ENCODE data around the gene SPDYE6. TPM values are rescaled to one million over a fixed set of nuclear protein-coding genes. Genes with fewer than 3 reads are reported as not detected.

The SPDYE6 gene
- total and polyA plus RNA-seq, 4 donors: 2.4 TPM; not detected in 3

DNA sequence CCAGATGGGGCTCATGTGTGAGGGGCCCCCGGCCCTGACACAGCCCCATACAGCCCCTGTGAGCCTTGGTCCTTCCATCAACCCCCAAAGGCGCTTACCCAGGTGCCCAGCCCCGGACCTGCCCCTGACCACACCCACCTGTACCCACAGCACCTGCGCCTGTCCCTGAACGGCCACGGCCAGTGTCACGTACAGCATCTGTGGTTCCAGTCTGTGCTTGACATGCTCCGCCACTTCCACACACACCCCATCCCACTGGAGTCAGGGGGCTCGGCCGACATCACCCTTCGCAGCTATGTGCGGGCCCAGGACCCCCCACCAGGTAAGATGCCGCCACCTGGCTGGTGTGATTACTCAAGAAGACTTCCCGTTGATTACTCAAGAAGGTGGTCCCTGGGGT lies 36.1 kb downstream of the SPDYE6 start:
- Histone ChIP-seq H3K9me3 (ENCODE audit: control insufficient read depth in 4 of 4, low read length in 3 of 4) (no peaks in the 10 kb centered on the region), H3K4me3 (ENCODE audit: low read depth in 1 of 3, low read length in 3 of 3) (no peak overlapping the region), H3K9ac (ENCODE audit: low read depth in 1 of 2, low read length in 2 of 2) (no peak overlapping the region), H3K27ac (ENCODE audit: low read depth in 1 of 2, low read length in 2 of 2) (no peak overlapping the region), H3K4me1 (ENCODE audit: control insufficient read depth in 4 of 4, insufficient read depth in 4 of 4, low read length in 3 of 4) (no peaks in the 10 kb centered on the region), H3K36me3 (ENCODE audit: control insufficient read depth in 4 of 4, insufficient read depth in 3 of 4, low read depth in 1 of 4, low read length in 3 of 4) (no peaks in the 10 kb centered on the region), H3K27me3 (ENCODE audit: control insufficient read depth in 4 of 4, insufficient read depth in 4 of 4, low read length in 3 of 4) (no peaks in the 10 kb centered on the region)
- WGBS: 94% methylated on average over 14 of the region's 14 CpGs
- TF ChIP-seq, protein P1, sequence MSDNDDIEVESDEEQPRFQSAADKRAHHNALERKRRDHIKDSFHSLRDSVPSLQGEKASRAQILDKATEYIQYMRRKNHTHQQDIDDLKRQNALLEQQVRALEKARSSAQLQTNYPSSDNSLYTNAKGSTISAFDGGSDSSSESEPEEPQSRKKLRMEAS (IDR thresholded peaks at IDR 0.05): no peak
- no peak for TF ChIP-seq RAD21 (IDR thresholded peaks at IDR 0.05)
- no peak for TF ChIP-seq JUND (IDR thresholded peaks at IDR 0.05)
- TF ChIP-seq HNF4A (conservative IDR thresholded peaks at IDR 0.05): no peak
- TF ChIP-seq FOXA1 (IDR thresholded peaks at IDR 0.05): no peak
- TF ChIP-seq SP1 (IDR thresholded peaks at IDR 0.05): no peak
- TF ChIP-seq YY1 (IDR thresholded peaks at IDR 0.05): no peak
- TF ChIP-seq, protein P2, sequence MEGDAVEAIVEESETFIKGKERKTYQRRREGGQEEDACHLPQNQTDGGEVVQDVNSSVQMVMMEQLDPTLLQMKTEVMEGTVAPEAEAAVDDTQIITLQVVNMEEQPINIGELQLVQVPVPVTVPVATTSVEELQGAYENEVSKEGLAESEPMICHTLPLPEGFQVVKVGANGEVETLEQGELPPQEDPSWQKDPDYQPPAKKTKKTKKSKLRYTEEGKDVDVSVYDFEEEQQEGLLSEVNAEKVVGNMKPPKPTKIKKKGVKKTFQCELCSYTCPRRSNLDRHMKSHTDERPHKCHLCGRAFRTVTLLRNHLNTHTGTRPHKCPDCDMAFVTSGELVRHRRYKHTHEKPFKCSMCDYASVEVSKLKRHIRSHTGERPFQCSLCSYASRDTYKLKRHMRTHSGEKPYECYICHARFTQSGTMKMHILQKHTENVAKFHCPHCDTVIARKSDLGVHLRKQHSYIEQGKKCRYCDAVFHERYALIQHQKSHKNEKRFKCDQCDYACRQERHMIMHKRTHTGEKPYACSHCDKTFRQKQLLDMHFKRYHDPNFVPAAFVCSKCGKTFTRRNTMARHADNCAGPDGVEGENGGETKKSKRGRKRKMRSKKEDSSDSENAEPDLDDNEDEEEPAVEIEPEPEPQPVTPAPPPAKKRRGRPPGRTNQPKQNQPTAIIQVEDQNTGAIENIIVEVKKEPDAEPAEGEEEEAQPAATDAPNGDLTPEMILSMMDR (IDR thresholded peaks at IDR 0.05; ENCODE audit: low read depth, low read length, missing input control): no peak
- no peak for TF ChIP-seq RXRA (IDR thresholded peaks at IDR 0.05)
- TF ChIP-seq, protein P3, sequence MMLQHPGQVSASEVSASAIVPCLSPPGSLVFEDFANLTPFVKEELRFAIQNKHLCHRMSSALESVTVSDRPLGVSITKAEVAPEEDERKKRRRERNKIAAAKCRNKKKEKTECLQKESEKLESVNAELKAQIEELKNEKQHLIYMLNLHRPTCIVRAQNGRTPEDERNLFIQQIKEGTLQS (IDR thresholded peaks at IDR 0.05): no peak
- TF ChIP-seq TAF1 (conservative IDR thresholded peaks at IDR 0.05): no peak
- no peak for TF ChIP-seq HNF4G (IDR thresholded peaks at IDR 0.05)
- no peak for TF ChIP-seq FOXA2 (IDR thresholded peaks at IDR 0.05)
- no peak for TF ChIP-seq GABPA (IDR thresholded peaks at IDR 0.05 in 1 of 2, conservative IDR thresholded peaks at IDR 0.05 in 1 of 2)
- TF ChIP-seq EGR1 (IDR thresholded peaks at IDR 0.05; ENCODE audit: low read depth in 2 of 2): no peak
- no peak for TF ChIP-seq NR2F2 (IDR thresholded peaks at IDR 0.05)
- TF ChIP-seq, protein P4, sequence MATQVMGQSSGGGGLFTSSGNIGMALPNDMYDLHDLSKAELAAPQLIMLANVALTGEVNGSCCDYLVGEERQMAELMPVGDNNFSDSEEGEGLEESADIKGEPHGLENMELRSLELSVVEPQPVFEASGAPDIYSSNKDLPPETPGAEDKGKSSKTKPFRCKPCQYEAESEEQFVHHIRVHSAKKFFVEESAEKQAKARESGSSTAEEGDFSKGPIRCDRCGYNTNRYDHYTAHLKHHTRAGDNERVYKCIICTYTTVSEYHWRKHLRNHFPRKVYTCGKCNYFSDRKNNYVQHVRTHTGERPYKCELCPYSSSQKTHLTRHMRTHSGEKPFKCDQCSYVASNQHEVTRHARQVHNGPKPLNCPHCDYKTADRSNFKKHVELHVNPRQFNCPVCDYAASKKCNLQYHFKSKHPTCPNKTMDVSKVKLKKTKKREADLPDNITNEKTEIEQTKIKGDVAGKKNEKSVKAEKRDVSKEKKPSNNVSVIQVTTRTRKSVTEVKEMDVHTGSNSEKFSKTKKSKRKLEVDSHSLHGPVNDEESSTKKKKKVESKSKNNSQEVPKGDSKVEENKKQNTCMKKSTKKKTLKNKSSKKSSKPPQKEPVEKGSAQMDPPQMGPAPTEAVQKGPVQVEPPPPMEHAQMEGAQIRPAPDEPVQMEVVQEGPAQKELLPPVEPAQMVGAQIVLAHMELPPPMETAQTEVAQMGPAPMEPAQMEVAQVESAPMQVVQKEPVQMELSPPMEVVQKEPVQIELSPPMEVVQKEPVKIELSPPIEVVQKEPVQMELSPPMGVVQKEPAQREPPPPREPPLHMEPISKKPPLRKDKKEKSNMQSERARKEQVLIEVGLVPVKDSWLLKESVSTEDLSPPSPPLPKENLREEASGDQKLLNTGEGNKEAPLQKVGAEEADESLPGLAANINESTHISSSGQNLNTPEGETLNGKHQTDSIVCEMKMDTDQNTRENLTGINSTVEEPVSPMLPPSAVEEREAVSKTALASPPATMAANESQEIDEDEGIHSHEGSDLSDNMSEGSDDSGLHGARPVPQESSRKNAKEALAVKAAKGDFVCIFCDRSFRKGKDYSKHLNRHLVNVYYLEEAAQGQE (IDR thresholded peaks at IDR 0.05): no peak
- TF ChIP-seq, protein P5, sequence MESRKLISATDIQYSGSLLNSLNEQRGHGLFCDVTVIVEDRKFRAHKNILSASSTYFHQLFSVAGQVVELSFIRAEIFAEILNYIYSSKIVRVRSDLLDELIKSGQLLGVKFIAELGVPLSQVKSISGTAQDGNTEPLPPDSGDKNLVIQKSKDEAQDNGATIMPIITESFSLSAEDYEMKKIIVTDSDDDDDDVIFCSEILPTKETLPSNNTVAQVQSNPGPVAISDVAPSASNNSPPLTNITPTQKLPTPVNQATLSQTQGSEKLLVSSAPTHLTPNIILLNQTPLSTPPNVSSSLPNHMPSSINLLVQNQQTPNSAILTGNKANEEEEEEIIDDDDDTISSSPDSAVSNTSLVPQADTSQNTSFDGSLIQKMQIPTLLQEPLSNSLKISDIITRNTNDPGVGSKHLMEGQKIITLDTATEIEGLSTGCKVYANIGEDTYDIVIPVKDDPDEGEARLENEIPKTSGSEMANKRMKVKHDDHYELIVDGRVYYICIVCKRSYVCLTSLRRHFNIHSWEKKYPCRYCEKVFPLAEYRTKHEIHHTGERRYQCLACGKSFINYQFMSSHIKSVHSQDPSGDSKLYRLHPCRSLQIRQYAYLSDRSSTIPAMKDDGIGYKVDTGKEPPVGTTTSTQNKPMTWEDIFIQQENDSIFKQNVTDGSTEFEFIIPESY (IDR thresholded peaks at IDR 0.05): no peak
- DNase-seq (ENCODE audit: low spot score): no peak
